WTC11 (cell line): Measurements from ENCODE around the gene DNAH1.

Experiments
- ATF1 ChIP-seq: sonication (generic); formaldehyde crosslinking; IDR thresholded peaks from 2 replicates; pipeline ENCODE4 v1.8.1; 2023; ENCODE audit warnings: mild to moderate bottlenecking, moderate library complexity, missing genetic modification reagents
- GABPB1 ChIP-seq: sonication (generic); formaldehyde crosslinking; IDR thresholded peaks from 2 replicates; pipeline ENCODE4 v1.8.1; 2023; ENCODE audit warnings: mild to moderate bottlenecking, missing genetic modification reagents
- NR3C1 ChIP-seq: sonication (generic); formaldehyde crosslinking; conservative IDR thresholded peaks from 2 replicates; pipeline ENCODE4 v1.8.1; 2023; ENCODE audit warnings: low read depth, mild to moderate bottlenecking, missing genetic modification reagents
- SMAD4 ChIP-seq: sonication (generic); formaldehyde crosslinking; IDR thresholded peaks from 2 replicates; pipeline ENCODE4 v1.8.0; 2022; ENCODE audit warnings: mild to moderate bottlenecking, missing genetic modification reagents
- SP1 ChIP-seq: sonication (generic); formaldehyde crosslinking; conservative IDR thresholded peaks from 2 replicates; pipeline ENCODE4 v1.8.1; 2022; ENCODE audit warnings: missing genetic modification reagents
- ZNF263 ChIP-seq: sonication (generic); formaldehyde crosslinking; IDR thresholded peaks from 2 replicates; pipeline ENCODE4 v1.8.1; 2022; ENCODE audit warnings: low read depth, mild to moderate bottlenecking, moderate library complexity, missing genetic modification reagents
- TF ChIP-seq, protein P1 (sequence below): fragments of 200-600 bp; IDR thresholded peaks from 2 replicates; pipeline ENCODE4 v1.8.0; 2022; ENCODE audit warnings: antibody characterized with exemption
- TF ChIP-seq, protein P2 (sequence below): sonication (generic); formaldehyde crosslinking; IDR thresholded peaks from 2 replicates; pipeline ENCODE4 v1.8.1; 2022; ENCODE audit warnings: mild to moderate bottlenecking, missing genetic modification reagents, moderate library complexity, borderline replicate concordance
- TF ChIP-seq, protein P3 (sequence below): sonication (generic); formaldehyde crosslinking; IDR thresholded peaks from 2 replicates; pipeline ENCODE4 v1.8.1; 2022; ENCODE audit warnings: low read depth, mild to moderate bottlenecking, moderate library complexity, missing genetic modification reagents, borderline replicate concordance
- TF ChIP-seq, protein P4 (sequence below): sonication (generic); formaldehyde crosslinking; IDR thresholded peaks from 2 replicates; pipeline ENCODE4 v1.8.1; 2023; ENCODE audit warnings: mild to moderate bottlenecking, missing genetic modification reagents, moderate library complexity

DNA sequence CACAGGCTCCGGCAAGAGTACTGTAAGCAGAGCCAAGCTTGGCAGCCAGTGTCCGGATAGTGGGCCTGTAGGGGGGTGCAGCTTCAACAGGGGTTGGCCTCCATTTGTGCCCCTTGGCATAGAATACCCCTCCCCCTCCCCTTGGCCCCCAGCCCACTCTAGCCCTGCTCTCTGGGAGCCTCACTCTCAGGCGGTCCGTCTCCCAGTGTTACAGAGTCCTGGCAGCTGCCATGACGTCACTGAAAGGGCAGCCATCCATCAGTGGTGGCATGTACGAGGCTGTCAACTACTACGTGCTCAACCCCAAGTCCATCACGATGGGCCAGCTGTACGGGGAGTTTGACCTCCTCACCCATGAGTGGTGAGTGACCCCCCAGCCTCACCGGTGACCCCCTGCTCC is 50.4 kb downstream of the DNAH1 start:
- TF ChIP-seq ATF1 = no peak
- TF ChIP-seq, protein P1, sequence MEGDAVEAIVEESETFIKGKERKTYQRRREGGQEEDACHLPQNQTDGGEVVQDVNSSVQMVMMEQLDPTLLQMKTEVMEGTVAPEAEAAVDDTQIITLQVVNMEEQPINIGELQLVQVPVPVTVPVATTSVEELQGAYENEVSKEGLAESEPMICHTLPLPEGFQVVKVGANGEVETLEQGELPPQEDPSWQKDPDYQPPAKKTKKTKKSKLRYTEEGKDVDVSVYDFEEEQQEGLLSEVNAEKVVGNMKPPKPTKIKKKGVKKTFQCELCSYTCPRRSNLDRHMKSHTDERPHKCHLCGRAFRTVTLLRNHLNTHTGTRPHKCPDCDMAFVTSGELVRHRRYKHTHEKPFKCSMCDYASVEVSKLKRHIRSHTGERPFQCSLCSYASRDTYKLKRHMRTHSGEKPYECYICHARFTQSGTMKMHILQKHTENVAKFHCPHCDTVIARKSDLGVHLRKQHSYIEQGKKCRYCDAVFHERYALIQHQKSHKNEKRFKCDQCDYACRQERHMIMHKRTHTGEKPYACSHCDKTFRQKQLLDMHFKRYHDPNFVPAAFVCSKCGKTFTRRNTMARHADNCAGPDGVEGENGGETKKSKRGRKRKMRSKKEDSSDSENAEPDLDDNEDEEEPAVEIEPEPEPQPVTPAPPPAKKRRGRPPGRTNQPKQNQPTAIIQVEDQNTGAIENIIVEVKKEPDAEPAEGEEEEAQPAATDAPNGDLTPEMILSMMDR = no peak
- TF ChIP-seq NR3C1 (CRISPR knock-in tag) = no peak
- TF ChIP-seq, protein P2, sequence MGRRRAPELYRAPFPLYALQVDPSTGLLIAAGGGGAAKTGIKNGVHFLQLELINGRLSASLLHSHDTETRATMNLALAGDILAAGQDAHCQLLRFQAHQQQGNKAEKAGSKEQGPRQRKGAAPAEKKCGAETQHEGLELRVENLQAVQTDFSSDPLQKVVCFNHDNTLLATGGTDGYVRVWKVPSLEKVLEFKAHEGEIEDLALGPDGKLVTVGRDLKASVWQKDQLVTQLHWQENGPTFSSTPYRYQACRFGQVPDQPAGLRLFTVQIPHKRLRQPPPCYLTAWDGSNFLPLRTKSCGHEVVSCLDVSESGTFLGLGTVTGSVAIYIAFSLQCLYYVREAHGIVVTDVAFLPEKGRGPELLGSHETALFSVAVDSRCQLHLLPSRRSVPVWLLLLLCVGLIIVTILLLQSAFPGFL (CRISPR knock-in tag) = no peak
- no peak for TF ChIP-seq SP1 (CRISPR knock-in tag)
- TF ChIP-seq, protein P3, sequence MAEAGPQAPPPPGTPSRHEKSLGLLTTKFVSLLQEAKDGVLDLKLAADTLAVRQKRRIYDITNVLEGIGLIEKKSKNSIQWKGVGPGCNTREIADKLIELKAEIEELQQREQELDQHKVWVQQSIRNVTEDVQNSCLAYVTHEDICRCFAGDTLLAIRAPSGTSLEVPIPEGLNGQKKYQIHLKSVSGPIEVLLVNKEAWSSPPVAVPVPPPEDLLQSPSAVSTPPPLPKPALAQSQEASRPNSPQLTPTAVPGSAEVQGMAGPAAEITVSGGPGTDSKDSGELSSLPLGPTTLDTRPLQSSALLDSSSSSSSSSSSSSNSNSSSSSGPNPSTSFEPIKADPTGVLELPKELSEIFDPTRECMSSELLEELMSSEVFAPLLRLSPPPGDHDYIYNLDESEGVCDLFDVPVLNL = no peak
- TF ChIP-seq SMAD4 (CRISPR knock-in tag) = no peak
- TF ChIP-seq ZNF263 (CRISPR knock-in tag) = no peak
- TF ChIP-seq, protein P4, sequence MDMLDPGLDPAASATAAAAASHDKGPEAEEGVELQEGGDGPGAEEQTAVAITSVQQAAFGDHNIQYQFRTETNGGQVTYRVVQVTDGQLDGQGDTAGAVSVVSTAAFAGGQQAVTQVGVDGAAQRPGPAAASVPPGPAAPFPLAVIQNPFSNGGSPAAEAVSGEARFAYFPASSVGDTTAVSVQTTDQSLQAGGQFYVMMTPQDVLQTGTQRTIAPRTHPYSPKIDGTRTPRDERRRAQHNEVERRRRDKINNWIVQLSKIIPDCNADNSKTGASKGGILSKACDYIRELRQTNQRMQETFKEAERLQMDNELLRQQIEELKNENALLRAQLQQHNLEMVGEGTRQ (CRISPR knock-in tag) = no peak
- no peak for TF ChIP-seq GABPB1
